Amniotic epithelial cell (primary cell): ENCODE measurements around the gene GDPD4.
A peak's percentile ranks its signal among the peaks of the same experiment; 100 is the strongest.

Experiments used
- DNase-seq: peaks from one replicate; pipeline ENCODE4 v3.0.0-alpha.2; 2010; ENCODE audit warnings: low read depth

The GDPD4 gene

DNA sequence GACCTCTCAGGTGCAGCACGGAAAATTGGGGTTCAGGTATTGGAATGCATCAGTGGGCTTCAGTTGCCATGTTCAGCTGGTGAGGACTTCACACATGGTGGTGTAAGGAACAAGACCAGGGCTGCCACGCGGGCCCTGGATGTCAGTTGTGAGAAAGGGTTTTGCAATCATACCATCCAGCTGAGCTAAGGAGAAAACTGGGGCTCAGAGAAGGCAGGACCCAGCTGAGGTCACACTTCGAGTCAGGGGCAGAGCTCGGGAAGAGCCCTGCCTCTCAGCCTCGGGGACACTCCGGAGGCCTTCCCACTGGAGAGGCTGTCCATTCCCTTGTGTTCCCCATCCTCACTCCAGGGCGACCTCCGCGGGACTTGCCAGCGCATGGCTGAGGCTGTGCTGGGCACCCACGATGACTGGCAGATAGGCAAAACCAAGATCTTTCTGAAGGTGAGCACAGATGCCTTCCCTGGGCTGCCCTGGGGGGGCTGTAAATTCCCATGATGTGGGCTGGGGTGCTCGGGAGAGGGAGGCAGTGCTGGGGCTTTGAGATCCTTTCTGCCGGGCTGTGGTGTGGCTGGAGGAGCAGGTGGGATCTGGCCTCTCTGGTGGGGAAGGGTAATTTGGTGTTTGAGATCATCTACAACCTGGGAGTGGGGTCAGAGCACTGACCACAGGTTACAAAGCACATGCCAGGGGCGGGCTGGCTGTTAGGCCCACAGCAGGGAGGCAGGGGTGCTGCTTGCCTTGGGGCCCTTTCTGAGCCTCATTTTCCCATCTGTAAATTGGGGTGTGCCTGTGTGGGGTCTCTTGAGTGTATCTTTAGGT lies 126.3 kb downstream of the GDPD4 start:
- DNase-seq = peak; percentile 17

DNA sequence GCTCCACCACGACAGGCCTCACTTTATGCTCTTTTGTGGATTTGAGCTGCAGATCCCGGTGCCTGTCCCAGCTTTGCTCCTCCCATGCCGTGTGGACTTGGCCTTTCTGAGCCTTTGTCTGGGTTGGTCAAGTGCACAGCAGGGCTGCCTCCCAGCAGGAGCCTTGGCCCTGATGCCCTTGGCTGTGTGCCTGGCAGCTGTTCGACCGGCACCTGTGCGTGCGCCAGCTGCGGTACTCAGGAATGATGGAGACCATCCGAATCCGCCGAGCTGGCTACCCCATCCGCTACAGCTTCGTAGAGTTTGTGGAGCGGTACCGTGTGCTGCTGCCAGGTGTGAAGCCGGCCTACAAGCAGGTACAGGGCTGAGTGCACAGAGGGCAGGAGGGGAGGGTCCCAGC lies 126.9 kb downstream of the GDPD4 start:
- DNase-seq = no peak

DNA sequence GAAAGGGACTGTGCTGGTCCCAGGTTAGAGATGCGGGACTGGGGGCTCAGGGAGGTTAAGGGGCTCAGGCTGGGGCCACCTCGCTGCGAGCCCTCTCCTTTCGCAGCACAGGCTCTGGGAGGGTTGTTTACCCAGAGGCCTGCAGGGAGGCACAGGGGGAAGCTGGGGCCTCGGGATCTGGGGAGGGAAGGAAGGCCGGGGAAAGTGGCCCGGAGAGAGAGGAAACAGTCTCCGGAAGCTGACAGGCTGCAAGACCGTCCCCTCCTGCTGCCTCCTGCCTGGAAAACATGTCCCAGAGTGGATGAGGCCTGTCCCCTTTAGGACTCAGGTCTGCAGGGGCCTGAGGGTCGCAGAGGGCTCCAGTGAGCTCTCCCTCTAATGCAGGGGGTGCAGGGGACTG lies 128.0 kb downstream of the GDPD4 start:
- DNase-seq = no peak

GRCh38 chr11:77172666-77172982 lies 128.9 kb downstream of the GDPD4 start:
- no peak for DNase-seq

DNA sequence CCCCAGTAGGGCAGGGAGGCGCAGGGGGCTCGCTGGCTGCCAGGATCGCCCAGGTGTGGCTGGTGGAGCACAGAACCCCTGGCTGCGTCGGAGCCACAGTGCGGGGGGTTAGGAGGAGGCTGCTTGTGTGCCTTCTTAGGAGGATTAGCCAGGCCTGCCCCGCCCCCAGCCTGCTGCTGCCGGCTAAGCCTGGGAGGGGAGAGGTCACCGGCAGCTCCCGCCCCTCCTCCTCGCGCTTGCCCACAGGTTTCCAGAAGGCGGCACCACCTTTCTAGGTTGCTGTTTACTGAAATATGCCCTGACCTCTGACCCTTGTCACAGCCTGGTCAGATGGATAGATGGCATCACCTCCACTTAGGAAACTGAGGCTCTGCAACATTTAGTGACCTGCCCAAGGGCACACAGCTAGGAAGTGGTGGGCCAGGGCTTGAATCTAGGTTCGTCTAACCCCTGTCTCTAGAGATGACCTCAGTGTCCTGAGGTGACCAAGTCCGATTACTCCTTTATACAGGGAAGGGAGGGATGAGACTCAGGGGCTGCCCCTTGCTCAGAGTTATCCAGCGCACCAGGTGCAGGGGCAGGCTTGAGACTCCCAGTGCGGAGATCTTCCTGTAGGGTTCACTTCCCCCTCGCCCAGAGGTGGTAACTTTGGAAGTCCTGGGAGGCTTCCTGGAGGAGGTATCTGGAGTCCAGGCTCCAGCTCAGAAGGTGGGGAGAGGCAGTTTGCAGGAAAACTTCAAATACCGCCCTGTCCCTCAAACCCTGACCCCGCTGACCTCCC lies 129.4 kb downstream of the GDPD4 start:
- DNase-seq = no peak

- no peak for DNase-seq
These were observed 130.2 kb downstream of the GDPD4 start for GRCh38 chr11:77171254-77171653.

- DNase-seq = no peak
These were observed 131.4 kb downstream of the GDPD4 start for GRCh38 chr11:77170107-77170506.

DNA sequence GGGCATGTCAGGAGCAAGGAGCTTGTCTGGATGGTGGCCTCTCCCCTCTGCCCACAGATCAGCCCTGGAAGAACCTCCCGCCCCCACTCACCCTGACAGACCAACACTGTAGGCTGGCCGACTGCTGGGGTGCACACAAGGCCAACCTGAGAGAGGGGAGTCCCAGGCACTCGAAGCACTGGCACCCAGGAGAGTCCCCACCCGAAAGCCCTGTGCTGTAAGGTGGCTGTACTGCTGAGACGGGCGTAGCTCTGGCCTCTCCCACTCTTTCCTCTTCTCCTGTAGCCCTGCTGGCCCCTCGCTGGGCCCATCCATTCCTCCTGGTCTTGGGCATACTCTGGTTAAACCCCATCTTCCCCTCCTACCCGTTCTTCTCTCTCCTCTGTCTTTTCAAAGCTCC lies 133.7 kb downstream of the GDPD4 start:
- DNase-seq = no peak

DNA sequence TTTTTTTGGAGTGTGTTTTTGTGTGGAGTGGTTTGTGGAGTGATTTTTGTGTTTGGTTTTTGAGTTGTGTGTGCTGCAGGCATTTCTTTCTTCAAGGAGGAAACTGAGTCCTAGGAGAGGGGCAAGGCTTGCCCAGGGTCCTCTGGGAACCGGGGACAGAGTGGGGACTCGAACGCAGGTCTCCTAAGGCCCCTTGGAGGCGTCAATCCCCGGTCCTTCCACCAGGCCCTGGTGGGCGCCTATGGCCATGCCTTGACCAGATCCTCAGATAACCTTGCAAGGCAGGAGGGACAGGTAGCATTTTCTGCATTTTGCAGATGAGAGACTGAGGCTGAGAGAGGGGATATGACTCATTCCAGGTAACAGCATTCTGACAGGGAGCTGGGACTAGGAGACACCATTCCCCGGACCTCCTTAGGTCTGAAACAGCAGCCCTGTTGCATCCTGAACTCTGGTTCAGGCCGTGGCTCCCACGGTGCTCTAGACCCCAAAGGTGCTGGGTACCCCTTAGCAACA lies 134.3 kb downstream of the GDPD4 start:
- no peak for DNase-seq
